Cardiac fibroblast (primary cell): ENCODE data around the gene GP1BA.

Experiments
- DNase-seq, 2 donors: peaks; one replicate each; pipeline versions ENCODE4 v3.0.0 to v3.0.0-alpha.2; 2010; ENCODE audit warnings: low read depth in 2 of 2
- H3K4me3 ChIP-seq, 2 donors: replicated peaks in 1 of 2; 1 replicate in 1 of 2; 2 replicates in 1 of 2; pipeline ENCODE4 v1.5.1; 2011; ENCODE audit warnings: low read depth in 2 of 2, low read length in 2 of 2, mild to moderate bottlenecking in 2 of 2, moderate library complexity in 1 of 2
- TF ChIP-seq, protein P1 (sequence below): IDR thresholded peaks from one replicate; pipeline ENCODE4 v1.5.1; 2011; ENCODE audit warnings: low read depth, mild to moderate bottlenecking, low read length, inconsistent platforms

Gene GP1BA

DNA sequence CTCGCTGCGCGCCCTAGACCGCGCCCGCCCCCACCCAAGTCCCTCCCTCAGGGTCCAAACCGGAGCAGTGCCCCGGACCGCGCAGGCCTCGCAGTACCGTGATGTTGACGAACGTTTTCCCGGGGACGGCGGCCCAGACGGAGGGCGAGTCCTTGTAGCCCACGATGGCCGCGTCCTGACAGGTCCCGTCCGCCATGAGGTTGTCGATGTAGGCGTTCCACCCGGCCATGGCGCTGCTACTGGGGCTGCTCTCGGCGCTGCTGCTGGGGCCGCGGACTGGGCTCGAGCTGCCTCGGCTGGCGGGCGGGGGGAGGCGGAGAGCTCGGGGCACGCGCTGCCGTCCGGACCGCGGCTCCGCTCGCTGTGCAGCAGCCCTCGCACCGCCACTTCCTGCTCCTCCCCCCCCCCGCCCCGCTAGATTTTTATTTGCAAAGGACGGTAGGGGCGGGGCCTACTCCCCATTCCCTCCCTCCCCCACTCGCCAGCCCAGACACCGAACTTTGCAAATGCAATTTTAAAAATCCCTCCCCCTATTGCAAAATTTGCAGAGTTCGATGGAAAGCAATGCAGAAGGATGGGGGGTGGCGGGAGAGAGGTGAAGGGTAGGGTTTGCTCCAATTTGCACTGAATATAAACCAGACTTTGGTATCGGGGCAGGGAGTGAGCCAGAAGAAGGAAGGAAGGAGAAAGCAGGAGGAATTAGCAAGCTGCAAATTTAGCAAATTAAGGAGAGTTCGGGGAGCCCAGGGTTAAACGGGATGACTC lies 16.3 kb downstream of the GP1BA start, which contains the start of gene PFN1:
TSS of gene PFN1 (minus strand) at position 365 of the 765 bp plus-strand sequence. CDS start at position 229, 136 bp downstream.
- peak within 1 kb of the TSS; percentile 98 to 99 for H3K4me3 ChIP-seq
- TF ChIP-seq, protein P1, sequence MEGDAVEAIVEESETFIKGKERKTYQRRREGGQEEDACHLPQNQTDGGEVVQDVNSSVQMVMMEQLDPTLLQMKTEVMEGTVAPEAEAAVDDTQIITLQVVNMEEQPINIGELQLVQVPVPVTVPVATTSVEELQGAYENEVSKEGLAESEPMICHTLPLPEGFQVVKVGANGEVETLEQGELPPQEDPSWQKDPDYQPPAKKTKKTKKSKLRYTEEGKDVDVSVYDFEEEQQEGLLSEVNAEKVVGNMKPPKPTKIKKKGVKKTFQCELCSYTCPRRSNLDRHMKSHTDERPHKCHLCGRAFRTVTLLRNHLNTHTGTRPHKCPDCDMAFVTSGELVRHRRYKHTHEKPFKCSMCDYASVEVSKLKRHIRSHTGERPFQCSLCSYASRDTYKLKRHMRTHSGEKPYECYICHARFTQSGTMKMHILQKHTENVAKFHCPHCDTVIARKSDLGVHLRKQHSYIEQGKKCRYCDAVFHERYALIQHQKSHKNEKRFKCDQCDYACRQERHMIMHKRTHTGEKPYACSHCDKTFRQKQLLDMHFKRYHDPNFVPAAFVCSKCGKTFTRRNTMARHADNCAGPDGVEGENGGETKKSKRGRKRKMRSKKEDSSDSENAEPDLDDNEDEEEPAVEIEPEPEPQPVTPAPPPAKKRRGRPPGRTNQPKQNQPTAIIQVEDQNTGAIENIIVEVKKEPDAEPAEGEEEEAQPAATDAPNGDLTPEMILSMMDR = no peak
- DNase-seq = peak; percentile 96

DNA sequence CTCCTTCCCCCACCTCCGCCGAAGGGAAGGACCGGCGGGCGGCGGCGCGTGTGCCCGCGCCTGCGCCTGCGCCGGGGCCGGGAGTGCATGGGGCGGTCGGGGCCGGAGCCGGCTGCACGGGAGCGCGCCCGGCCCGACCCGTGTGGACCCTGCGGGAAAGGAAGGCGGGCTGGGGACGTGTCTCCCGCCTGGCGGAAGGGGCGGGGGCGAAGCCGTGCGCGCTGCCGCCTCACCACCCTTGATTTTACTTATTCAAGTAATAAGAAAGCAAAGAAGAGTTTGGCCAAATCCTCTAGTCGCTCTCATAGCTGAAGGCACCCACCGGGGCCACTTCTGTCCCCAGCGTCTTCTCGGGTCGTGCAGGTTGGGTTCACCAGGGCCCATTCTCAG lies 16.8 kb downstream of the GP1BA start:
- peak overlapping the region; percentile 61 to 98 for H3K4me3 ChIP-seq
- TF ChIP-seq, protein P1 = no peak
- peak; percentile 89 to 94 for DNase-seq

DNA sequence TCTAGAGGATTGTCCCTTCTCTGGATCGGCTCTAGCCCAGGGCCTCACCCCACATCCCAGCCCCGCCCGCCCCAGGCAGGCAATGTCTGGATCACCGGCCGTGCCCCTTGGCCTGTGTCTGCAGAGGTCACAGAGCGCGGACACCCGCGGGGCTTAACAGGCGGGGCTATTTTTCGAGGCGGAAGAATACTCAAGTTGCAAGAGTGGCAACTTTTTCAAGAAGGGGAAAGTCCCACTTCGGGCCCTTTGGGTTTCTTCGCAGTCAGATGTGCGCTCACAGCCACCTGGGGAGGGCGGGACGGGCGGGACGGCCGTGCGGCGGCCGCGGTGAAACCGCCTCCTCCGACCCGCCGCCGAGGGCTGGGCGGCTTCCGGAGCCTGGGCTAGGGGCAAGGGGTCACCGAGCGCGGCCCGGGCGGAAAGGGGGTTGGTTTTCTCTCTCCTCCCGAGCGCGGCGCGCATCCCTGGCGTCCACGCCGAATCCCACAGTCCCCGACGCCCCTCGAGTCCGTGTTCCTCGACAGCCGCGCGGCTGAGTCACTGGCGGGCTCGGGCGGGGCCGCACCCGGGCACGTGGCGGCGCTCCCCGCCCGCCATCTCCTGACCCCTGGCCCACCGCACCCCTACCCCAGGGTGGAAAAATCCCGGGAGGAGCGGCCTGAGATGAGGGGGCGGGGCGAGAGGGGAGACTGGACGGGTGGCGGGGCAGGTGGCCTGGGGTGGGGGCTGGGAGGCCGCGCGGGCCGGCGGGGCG lies 17.4 kb downstream of the GP1BA start:
- TF ChIP-seq, protein P1 = no peak
- H3K4me3 ChIP-seq = peak overlapping the region; percentile 61 to 63
- peak; percentile 71 to 81 for DNase-seq

DNA sequence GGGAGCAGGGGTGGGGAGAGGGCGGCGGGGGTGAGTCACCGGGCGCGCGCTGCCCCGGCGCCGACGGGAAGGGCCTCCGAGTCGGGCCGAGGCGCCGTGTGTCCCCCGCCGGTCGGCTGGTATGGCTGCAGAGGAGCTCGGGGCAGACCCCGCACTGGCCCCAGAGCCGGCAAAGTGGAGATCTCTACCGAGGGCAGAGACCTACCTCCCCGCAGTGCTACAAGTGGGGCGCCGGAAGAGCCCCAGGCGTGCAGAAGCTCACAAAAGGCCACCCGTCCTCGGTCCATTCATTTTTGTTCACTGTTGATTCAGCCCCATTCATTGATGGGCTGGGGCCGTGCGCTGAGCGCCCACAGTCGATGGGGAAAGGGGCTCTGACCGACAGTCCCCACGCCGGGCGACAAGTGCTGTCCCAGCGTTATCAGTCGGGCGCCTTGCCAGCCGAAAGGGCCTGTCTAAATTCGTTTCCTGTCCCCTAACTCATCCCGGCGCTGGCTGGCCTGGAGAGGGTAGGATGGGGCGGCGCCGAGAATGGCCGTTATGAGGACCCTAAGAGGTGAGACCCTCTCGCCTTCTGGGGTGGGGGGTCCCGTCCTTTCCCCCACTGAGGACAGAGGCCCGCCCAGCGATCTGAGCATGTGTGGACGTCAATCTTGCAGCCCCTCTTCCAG lies 18.1 kb downstream of the GP1BA start:
- TF ChIP-seq, protein P1 = no peak
- DNase-seq = no peak
- peak overlapping the region; percentile 36 to 47 for H3K4me3 ChIP-seq

DNA sequence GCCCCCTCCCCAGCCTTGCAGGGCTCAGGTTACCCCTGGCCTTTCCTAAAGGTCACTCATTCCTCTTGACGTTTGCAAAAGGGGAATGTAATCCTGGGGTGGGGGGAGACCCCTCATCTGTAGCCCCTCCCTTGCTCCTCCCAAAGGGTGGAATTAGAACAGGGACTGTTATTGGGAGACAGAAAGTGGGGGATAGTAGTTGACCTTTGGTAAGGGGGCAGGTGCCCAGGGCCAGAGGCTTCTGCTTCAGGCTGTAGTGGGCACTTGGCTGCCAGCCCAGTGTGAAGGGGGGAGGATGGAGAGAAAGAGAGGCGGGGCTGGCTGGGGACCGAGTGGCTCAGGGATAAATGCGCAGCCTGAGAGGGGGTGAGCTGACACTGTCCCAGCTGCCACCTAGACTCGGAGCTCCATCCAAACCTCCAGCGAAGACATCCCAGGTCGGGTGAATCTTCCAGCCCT lies 18.7 kb downstream of the GP1BA start, which contains the start of gene ENO3:
TSS of gene ENO3 (plus strand) at position 374 of the 459 bp plus-strand sequence. CDS start 711 bp downstream, outside the sequence.
- peak within 1 kb of the TSS; percentile 36 to 47 for H3K4me3 ChIP-seq
- no peak for DNase-seq
- TF ChIP-seq, protein P1 = no peak

DNA sequence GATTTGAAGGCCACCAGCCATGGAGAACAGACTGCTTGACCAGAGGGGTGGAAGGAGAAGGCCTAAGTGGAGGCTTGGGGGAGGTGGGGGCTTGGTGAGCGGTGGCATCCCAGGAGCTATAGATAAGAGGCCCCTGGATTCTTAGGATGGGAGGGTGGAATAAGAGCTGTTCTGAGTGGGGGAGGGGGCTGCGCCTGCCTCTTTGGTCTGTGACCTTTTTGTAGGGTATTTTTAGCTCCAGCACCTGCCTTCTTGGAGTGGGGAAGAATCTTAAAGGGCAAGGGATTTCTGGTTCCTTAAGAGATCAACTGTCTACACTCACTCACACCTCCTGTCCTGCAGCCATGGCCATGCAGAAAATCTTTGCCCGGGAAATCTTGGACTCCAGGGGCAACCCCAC lies 19.4 kb downstream of the GP1BA start:
- no peak for DNase-seq
- H3K4me3 ChIP-seq = no peak overlapping the region
- TF ChIP-seq, protein P1 = no peak
